ENCODE measurements around the gene MAP7D2.
A peak's percentile ranks its signal among the peaks of the same experiment; 100 is the strongest.
"Not testable (repeated sequence)": the region's sequence is repeated elsewhere in the genome, so short reads cannot be mapped to it uniquely, and the experiment has no call there.

MAP7D2 gene

DNA sequence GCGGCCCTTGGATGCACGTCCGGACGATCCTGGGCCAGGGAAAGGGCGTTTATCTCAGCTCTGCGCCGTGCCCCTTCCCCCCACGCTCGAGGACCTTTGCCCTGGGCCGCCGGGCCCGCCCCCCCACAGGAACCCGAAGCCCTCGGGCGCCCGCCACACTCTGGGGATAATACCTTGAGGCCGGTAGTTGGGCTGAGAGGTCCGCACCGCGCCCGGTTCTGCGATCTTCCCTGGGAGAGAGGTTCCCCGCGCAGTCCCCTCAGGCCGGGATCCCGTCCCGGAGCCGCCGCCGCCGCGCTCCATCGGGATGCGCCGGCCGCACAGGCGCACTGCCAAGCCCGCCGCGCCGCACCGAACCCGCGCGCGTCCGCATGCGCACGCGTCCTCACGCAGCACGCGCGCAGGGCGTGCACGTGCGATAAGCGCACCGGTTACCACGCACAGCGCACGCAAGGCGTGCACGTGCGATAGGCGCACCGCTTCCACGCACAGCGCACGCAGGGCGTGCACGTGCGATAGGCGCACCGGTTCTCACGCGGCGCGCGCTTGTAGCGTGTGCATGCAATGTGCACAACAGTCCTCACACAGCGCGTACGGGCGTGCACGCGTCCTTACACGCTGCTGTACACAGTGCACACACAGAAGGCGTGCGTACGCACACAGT is at the start of gene MAP7D2:
MAP7D2 (minus strand) TSS at position 331 of the 664 bp plus-strand sequence; CDS start at position 303, 28 bp downstream.
- DNase-seq (ENCODE audit: low read depth in 1 of 2, low spot score in 1 of 2) = no peak

GRCh38 chrX:20162516-20162915 is 45.8 kb upstream of the MAP7D2 start:
- DNase-seq (ENCODE audit: low read depth in 1 of 2, low spot score in 1 of 2) = not testable (repeated sequence)

DNA sequence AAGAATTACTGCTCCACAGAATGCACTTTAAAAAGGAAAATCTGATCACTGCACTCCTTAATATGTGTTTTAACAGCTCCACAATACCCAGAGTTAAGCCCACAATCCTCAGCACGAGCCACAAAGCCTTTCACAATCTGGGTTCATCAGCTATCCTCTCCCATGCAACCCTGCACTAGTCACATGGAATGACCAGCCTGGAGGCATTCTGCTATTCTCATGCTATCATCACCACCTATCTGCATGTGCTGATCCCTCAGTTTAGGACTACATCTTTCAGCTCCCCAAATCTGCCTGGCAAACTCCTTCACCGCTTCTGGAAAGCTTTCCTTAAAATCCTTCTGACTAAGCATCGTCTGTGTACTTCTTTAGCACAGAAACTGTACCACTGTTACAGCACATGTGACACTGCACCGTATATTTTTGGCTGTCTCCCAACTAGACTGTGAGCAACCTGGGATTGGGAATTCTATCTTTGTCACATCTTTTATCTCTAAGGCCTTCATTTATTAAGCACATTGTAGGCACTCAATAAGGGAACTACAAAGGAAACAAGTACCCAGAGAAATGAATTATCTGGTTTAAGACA is 43.2 kb upstream of the MAP7D2 start:
- DNase-seq (ENCODE audit: low read depth in 1 of 2, low spot score in 1 of 2) = no peak

DNA sequence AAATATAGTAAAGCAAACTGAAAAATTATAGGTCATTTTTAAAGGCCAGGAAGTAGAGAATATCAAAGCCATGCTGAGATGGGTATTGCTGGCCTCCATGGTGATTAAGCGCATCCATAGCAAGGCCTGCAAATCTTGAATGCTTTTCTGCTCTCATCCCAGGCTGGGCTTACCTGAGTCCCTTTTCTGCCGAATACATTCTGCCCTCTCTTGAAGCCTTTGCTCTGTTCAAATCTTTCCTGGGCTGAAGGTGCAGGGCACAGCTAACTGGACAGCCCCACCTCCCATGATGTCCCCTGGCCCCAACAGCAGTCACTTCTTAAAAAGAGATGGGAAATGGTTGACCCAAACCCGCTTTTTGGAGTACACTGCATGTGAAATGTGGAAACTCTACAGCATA is 35.0 kb upstream of the MAP7D2 start:
- DNase-seq (ENCODE audit: low read depth in 1 of 2, low spot score in 1 of 2) = no peak

GRCh38 chrX:20149326-20149725 is 32.6 kb upstream of the MAP7D2 start:
- DNase-seq (ENCODE audit: low read depth in 1 of 2, low spot score in 1 of 2) = no peak

DNA sequence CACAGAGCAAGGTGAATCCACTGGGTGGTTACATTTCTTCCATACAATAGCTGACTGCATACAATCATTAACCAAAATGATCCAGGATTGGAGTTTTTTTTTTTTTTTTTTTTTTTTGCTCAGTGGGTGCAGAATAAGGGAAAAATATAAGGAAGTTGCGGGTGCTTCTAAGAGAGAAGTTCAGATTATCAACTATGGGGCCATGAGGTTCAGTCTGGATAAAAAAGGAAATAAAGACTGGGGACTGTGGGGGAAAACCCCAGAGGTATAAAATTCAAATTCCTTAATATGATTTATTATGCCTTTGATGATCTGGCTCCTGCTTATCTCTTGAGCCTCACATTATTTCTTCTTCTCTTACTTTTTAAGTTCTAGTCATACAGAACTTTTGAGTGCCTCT is 30.9 kb upstream of the MAP7D2 start:
- no peak for DNase-seq (ENCODE audit: low read depth in 1 of 2, low spot score in 1 of 2)

- DNase-seq (ENCODE audit: low read depth in 1 of 2, low spot score in 1 of 2) = no peak
These were observed 27.8 kb upstream of the MAP7D2 start for GRCh38 chrX:20144491-20144890.

- no peak for DNase-seq (ENCODE audit: low read depth in 1 of 2, low spot score in 1 of 2)
These were observed 26.9 kb upstream of the MAP7D2 start for GRCh38 chrX:20143561-20143960.

- DNase-seq (ENCODE audit: low read depth in 1 of 2, low spot score in 1 of 2) = no peak
These were observed 26.4 kb upstream of the MAP7D2 start for GRCh38 chrX:20143111-20143510.

- peak; percentile 82 to 97 for DNase-seq (ENCODE audit: low read depth in 1 of 2, low spot score in 1 of 2)
These were observed 24.8 kb upstream of the MAP7D2 start, which contains the start of gene EIF1AX for GRCh38 chrX:20141281-20142220. Gene EIF1AX, minus strand, starts transcription at chrX:20141838. Its CDS starts 198 bp downstream, at chrX:20141640.

DNA sequence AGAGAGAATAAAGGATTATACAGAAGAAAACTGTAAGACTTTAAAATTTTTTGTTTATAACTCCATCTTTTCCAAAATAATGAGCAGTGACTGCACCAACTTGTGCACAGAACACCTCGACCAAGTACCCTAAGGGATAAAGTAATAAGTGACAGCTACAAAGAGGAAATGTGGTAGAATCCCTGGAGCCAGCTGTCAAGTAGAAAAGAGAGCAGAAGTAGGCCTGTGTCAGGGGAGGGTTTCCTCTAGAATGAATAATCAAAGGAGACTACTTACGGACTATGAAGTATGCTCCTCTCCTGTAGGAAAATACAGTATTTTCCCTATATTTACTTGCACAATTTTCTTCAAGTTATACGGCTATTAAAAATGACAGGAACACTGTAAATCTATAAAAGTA is 23.7 kb upstream of the MAP7D2 start:
- DNase-seq (ENCODE audit: low read depth in 1 of 2, low spot score in 1 of 2) = no peak

DNA sequence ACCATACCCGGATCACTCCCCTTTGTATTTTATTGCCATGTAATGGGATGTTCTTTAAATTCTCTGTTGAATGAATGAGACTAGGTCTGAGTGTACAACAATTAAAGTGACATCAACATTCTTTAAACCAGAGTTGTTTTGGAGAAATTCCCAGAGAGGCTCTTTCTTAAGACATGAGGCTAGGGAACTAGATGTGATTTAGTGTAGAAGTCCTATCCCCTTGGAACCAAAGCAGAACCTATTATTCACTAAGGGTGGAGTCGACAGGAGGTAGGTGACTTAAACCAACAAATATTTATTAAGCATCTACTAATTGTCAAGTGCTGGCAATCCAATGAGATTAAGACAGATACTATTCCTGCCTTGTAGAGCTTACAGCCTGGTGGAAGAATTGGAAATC is 23.3 kb upstream of the MAP7D2 start:
- DNase-seq (ENCODE audit: low read depth in 1 of 2, low spot score in 1 of 2) = no peak

GRCh38 chrX:20135944-20136343 is 19.2 kb upstream of the MAP7D2 start:
- no peak for DNase-seq (ENCODE audit: low read depth in 1 of 2, low spot score in 1 of 2)

- DNase-seq (ENCODE audit: low read depth in 1 of 2, low spot score in 1 of 2) = no peak
These were observed 16.0 kb upstream of the MAP7D2 start for GRCh38 chrX:20132666-20133065.

DNA sequence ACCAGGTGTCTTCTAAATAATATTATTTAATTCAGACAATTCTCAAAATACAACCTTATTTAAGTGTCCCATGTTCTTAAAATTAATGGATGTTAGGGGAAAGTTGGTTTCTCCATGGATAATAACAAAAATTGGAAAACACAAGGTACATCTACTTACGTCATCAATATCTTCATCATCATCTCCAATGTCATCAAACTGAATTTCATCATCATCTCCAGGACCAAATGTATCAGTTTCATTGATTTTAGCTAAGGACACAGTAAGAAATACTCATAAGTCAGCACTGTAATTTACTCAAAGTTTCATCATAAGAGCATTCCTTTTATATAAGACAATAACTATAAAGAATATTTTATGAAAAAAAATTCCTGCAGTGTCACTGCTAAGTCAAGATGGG is 13.7 kb upstream of the MAP7D2 start:
- DNase-seq (ENCODE audit: low read depth in 1 of 2, low spot score in 1 of 2) = no peak

GRCh38 chrX:20129547-20129946 is 12.8 kb upstream of the MAP7D2 start:
- no peak for DNase-seq (ENCODE audit: low read depth in 1 of 2, low spot score in 1 of 2)

DNA sequence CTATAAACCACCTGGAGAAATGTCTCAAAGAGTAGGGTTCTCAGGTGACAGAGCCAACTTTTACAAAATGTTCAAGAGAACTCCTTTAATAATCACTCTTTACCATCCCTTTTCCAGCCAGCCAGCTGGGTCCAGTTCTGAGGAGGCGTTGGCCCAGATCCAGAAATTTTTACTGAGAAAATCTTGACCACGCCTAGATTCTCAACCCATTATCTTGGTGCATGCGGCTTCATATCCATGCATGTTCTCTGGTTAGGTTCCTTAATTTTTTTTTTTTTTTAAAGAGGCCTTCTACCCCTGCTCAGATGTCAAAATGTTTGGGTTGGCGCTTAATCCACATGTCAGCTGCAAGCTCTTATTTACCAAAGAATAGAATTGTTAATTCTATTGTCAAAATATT is 12.0 kb upstream of the MAP7D2 start:
- no peak for DNase-seq (ENCODE audit: low read depth in 1 of 2, low spot score in 1 of 2)

DNA sequence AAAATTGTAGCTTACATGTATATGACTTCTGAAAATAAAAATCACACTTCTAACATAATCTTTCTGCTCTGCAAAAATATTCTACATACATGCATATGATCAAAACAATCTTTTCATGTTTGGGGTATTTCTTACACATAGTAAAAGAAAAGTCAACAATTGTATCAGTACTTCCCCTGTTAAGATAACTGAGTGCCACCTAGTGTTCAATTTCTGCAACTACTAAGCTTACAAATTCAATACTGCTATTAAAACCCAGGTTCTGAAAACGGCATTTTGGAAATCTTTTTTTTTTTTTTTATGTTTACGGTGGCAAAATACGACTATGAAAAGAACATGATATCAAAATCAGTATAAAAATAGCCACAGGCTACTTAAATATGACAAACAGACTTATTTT is 10.7 kb upstream of the MAP7D2 start:
- DNase-seq (ENCODE audit: low read depth in 1 of 2, low spot score in 1 of 2) = not testable (repeated sequence)

DNA sequence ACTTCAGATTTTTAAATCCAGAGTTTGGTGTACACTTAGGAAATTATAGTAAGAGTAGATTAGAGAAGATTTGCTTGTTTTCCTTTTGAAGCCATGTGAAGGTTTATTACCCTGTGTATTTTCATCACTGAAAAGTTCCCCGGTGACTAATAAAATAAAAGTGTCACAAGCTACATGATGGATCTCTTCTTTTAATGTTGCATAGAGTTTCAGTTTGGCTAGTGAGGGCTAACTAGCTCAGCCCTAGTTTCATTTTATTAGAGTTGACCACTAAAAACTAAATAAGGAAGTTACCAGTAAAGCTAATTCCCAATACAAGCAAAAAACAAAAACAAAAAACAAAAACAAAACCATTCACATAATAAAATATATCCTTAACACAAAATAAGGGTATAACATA is 10.1 kb upstream of the MAP7D2 start:
- DNase-seq (ENCODE audit: low read depth in 1 of 2, low spot score in 1 of 2) = not testable (repeated sequence)

DNA sequence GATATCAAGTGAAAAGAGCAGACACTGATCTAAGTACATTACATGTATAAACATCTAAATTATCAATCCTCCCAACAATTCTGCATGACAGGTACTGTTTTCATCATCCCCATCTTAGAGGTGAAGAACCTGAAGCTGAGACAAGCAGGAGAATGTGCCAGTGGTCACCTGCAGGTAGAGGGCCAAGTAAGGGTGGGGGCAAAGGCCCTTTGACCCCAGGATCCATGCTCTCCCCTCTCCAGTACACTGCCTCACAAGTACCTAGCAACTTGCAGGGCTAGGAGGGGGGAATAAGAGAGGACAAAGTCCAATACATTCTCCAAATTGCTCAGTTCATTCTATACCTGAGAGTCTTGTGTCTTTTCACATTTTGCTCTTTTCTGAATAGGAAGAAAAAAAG is 8.3 kb upstream of the MAP7D2 start:
- DNase-seq (ENCODE audit: low read depth in 1 of 2, low spot score in 1 of 2) = no peak

DNA sequence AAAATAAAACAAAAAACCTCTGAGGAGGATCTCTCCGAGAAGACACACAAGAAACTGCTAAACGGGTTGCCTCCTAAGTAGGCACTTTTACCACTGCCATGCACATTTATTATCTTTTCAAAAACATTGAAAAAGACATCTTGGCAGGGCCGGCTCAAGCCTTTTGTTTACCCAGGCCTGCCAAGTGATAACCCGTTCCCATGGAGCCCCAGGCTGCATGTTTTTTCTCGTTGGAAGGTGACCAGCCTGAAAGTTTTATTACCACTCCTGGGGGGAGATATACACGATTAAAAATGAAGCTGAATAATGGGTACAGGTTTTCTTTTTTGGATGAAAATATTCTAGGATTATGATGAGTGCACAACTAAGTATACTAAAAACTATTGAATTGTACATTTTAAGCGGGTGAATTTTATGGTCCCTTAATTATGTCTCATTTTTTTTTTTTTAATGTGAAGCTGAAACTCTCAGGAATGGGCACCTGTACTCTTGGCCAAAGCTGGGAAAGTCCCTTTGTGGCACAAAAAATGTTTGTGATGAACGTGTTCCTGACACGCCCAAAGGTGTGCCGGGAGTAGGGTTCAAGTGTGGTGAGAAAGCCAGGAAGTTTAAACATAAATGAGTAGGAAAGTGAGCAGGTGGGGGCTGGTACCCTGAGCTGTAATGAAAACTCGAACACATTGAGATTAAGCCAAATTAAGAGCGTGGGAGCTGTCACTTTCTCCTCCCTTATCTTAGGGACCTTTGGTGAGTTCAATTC is 1.5 kb upstream of the MAP7D2 start:
- DNase-seq (ENCODE audit: low read depth in 1 of 2, low spot score in 1 of 2) = no peak

Data from activated T-helper 1 cell treated with anti-CD3 and anti-CD28 coated beads, Interleukin-2, amount 50 U/mL, for 16 hours (primary cell).